ENCODE measurements around the gene TGIF1.

Gene TGIF1

DNA sequence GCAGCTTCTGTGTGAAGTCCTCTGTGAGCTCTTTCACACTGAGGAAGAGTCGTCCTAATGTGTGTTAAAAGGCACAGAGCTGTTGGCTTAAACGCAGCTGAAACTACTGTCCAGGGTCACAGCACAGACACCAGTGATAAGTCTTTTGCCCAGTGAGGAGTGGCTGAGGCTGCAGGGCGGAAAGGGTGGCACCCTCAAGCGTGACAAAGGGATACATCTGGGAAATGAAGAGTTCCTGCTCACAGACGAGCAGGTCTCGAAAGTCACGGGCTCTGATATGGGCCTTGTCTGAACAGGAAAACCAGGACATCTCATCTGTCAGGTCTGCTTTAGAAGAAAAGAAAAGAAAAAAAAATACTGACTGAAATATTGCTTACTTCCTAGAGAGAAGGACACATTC, 36.5 kb downstream of the TGIF1 start:
- no peak for TF ChIP-seq ZFX (IDR thresholded peaks at IDR 0.05)
- TF ChIP-seq, protein P1, sequence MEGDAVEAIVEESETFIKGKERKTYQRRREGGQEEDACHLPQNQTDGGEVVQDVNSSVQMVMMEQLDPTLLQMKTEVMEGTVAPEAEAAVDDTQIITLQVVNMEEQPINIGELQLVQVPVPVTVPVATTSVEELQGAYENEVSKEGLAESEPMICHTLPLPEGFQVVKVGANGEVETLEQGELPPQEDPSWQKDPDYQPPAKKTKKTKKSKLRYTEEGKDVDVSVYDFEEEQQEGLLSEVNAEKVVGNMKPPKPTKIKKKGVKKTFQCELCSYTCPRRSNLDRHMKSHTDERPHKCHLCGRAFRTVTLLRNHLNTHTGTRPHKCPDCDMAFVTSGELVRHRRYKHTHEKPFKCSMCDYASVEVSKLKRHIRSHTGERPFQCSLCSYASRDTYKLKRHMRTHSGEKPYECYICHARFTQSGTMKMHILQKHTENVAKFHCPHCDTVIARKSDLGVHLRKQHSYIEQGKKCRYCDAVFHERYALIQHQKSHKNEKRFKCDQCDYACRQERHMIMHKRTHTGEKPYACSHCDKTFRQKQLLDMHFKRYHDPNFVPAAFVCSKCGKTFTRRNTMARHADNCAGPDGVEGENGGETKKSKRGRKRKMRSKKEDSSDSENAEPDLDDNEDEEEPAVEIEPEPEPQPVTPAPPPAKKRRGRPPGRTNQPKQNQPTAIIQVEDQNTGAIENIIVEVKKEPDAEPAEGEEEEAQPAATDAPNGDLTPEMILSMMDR (conservative IDR thresholded peaks at IDR 0.05), result no peak
- no peak overlapping the region for H3K27ac ChIP-seq

DNA sequence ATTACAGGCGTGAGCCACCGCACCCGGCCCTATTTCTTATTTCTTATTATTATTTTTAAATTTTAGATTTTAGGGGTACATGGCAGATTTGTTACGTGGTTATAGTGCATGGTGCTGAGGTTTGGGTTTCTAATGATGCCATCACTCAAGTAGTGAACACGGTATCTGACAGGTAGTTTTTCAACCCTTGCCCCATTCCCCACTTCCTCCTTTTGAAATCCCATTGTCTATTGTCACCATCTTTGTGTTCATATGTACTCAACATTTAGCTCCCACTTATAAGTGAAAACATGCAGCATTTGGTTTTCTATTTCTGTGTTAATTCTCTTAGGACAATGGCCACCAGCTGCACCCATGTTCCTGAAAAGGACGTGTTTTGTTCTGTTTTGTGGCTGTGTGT, 39.5 kb downstream of the TGIF1 start:
- TF ChIP-seq, protein P1 (conservative IDR thresholded peaks at IDR 0.05), result no peak
- no peak for TF ChIP-seq ZFX (IDR thresholded peaks at IDR 0.05)
- no peak overlapping the region for H3K27ac ChIP-seq

DNA sequence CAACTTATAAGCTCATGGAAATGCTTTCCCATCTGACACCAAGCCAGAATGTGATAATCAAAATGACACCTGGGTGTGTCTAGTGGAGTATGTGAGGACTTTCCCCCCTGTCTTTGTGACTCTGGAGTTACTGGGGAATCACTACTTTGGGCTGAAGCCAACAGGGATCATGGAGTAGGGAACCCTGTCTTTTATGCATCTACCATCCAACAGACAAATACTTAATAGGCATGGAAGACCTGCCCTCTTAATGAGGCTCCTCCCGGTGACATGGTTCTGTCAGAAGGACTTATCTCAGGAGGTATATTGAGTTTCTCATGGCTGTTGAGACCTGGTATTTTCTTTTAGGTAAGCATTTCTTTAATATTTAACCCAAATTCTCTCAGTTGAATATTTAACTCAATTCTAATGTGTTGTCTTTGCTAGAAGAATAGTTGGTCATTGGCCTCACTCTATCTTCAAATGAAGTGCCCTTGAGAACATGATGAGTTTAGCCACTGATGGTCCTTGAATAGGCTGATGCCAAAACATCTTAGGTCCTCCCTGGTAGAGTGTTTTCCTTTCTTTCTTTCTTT, 42.1 kb downstream of the TGIF1 start:
- TF ChIP-seq, protein P1 (conservative IDR thresholded peaks at IDR 0.05), result no peak
- TF ChIP-seq ZFX (IDR thresholded peaks at IDR 0.05), result no peak
- no peak overlapping the region for H3K27ac ChIP-seq

DNA sequence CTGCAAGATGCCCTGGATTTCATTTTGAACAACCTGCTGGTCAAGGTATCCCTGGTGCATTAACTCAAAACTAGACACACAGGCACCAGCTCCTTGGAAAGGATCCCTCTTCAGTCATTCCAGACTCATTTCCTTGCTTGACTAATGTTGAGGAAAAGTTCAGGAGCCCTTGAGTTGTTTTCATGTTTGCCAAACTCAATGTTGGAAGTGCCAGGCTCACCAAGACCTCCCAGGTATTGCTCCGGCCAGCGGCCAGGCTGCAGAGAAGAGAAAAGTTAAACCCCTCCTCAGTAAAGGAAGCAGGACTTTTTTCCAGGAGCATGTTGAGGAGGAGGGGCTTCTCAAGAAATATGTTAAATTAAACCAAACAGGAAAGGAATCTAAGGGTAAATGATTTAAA, 42.7 kb downstream of the TGIF1 start:
- TF ChIP-seq, protein P1 (conservative IDR thresholded peaks at IDR 0.05), result no peak
- no peak for TF ChIP-seq ZFX (IDR thresholded peaks at IDR 0.05)
- H3K27ac ChIP-seq, result no peak overlapping the region

DNA sequence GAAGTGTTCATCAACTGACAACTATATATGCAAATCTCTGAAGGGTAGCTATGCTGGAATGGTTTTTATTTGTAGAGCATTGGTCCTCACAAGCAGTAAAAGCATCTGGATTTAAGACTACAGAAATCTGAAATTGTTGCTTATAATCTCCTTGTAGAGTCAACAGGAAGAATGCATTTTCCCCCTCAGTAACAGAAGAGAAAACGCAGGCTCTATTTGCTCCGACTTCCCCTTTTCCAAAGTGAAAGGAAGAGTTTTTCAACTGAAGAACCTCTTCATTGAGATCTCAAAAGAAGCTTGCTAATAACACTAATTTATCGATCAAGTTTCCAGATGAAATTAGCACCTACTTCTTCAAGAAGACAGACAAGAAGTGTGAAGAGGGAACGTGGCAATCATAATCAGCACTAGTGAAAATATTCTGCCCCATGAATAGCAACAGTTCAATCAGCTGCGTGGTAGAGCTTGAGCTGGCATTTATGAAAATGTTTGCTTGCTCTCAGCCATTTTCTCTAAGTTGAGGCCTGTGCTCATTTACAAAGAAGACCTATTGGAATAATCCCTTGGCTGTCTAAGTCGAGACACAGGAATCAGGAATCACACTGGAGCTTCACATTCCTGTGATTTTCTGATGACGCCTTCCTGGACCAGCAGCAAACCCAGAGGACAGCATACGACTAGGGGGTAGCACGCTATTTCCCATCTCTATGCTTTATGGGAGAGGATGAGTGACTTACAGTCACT, 43.7 kb downstream of the TGIF1 start:
- TF ChIP-seq, protein P1 (conservative IDR thresholded peaks at IDR 0.05), result no peak
- TF ChIP-seq ZFX (IDR thresholded peaks at IDR 0.05), result no peak
- no peak overlapping the region for H3K27ac ChIP-seq

DNA sequence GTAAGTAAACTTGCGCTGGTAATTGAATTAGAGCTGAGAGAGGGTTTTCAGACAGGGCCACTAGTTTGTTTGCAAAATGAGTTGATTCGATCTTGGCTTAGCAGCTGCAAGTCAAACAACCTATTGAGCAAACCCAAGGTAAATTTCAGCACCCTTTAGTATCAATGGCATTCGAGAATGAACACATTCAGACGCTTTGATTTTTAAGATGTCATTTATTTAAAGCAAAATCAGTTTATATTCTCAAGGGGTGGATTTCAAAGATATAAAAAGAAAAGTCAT, 44.2 kb downstream of the TGIF1 start:
- TF ChIP-seq ZFX (IDR thresholded peaks at IDR 0.05), result no peak
- TF ChIP-seq, protein P1 (conservative IDR thresholded peaks at IDR 0.05), result no peak
- no peak overlapping the region for H3K27ac ChIP-seq

DNA sequence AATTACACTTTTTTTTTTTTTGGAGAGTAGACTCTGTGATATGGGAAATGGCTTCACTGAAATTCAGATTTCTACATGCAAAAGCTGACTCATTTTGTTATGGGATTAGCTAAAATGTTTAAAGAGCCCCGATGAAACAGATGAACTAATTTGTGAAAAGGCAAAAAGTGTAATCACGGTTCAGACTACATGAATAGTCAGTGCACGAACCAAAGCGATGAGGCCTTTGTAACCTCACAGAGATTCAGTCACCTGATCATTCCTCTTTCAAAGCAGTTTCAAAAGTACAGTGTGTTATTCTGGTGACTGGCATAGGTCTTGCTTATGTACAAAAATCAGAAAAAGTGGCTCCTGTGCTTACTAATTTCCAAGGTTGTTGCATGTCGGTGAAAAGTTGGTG, 44.6 kb downstream of the TGIF1 start:
- TF ChIP-seq, protein P1 (conservative IDR thresholded peaks at IDR 0.05), result no peak
- no peak for TF ChIP-seq ZFX (IDR thresholded peaks at IDR 0.05)
- no peak overlapping the region for H3K27ac ChIP-seq

All from C4-2B (cell line).